AG09319 (cell line): ENCODE results near the gene TXN.

Experiments
- DNase-seq: peaks from one replicate; pipeline ENCODE4 v3.0.0-alpha.2; 2010; ENCODE audit warnings: low read depth; ENCODE audit errors: extremely low read depth
- TF ChIP-seq, protein P1 (sequence below): IDR thresholded peaks from 2 replicates; pipeline ENCODE4 v1.5.1; 2011; ENCODE audit warnings: low read depth, mild to moderate bottlenecking, inconsistent platforms, low read length, moderate library complexity

Gene TXN

DNA sequence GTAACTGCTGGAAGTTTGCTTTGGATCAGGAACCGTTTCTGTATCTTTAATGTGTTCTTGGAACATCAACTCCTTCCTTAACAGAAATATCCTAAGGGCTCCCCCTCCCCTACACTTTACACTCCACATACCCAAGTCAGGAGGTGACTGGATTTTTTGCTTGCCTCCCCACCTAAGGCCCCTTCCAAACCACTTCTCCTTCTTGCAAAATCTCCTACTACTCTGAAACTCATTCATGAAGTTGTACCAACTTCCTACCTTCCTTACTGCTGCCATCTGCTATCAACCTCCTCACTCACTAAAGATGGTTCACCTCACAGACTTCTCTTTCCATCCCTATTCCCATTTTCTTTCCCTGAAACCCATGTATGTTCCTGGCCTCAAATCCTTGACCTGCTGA is 16.1 kb downstream of the TXN start:
- no peak for DNase-seq
- TF ChIP-seq, protein P1, sequence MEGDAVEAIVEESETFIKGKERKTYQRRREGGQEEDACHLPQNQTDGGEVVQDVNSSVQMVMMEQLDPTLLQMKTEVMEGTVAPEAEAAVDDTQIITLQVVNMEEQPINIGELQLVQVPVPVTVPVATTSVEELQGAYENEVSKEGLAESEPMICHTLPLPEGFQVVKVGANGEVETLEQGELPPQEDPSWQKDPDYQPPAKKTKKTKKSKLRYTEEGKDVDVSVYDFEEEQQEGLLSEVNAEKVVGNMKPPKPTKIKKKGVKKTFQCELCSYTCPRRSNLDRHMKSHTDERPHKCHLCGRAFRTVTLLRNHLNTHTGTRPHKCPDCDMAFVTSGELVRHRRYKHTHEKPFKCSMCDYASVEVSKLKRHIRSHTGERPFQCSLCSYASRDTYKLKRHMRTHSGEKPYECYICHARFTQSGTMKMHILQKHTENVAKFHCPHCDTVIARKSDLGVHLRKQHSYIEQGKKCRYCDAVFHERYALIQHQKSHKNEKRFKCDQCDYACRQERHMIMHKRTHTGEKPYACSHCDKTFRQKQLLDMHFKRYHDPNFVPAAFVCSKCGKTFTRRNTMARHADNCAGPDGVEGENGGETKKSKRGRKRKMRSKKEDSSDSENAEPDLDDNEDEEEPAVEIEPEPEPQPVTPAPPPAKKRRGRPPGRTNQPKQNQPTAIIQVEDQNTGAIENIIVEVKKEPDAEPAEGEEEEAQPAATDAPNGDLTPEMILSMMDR = no peak

DNA sequence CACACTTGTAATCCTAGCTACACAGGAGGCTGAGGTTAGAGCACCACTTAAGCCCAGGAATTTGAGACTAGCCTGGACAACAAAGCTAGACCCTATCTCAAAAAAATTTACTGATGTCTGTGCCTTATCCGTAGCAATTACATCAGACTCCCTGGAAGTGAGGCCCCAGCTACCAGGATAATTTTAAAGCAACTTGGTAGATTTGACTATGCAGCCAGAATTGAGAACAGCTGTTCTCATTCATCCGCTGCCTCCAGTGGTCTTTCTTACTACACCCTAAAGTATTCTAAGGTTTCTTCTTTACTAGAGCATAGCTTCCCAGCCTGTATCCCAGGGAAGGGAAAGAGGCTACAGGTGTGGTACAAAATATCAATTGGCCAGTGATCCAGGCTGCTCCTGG is 28.0 kb downstream of the TXN start:
- TF ChIP-seq, protein P1 = no peak
- no peak for DNase-seq

DNA sequence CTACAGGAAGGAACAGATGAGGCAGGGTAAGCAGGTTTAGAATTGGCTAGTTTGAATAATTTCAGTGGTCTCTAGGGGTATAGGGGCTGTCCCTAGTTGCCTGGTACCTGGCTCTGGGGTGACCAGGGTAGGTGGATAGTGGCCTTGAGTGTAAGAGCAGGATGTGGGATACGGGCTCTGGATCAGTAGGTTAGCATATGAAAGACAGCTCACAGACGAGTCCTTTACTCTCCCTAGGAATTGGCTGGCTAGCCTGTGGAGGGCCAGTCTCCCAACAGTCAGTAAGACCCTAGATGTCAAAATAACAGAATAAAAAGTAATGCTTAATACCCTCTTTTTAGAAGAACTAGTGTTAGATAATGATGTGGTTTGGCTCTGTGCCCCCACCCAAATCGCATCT is 31.7 kb downstream of the TXN start:
- no peak for DNase-seq
- TF ChIP-seq, protein P1 = no peak

GRCh38 chr9:110220809-110221208 is 35.5 kb downstream of the TXN start:
- TF ChIP-seq, protein P1 = no peak
- DNase-seq = no peak

DNA sequence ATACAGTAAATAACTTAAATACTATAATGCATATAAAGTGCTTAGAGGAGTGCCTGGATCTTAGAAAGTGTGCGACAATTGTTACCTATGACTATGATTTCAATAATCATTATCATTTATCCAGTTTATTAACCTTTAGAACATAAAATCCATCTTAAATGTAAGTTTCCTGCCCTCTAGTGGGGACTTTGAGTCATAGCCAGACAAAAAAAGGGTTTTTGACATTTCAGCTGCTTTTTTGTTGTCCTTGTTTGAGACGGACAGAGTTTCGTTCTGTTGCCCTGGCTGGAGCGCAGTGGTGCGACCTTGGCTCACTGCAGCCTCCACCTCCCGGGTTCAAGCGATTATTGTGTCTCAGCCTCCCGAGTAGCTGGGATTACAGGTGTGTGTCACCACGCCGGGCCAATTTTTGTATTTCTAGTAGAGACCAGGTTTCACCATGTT is 38.6 kb downstream of the TXN start:
- DNase-seq = no peak

GRCh38 chr9:110214586-110215355 is 41.5 kb downstream of the TXN start:
- no peak for DNase-seq
- TF ChIP-seq, protein P1 = no peak

More for the DNA sequence above, 38.6 kb downstream of the TXN start:
- TF ChIP-seq, protein P1 = peak; percentile 67

- TF ChIP-seq, protein P1 = no peak
- DNase-seq = no peak
Measured at GRCh38 chr9:110214090-110214489, 42.2 kb downstream of the TXN start.
